Embryonic facial prominence (tissue), 1 donor: Measurements from ENCODE around the gene CHD6.

Experiments
- DNase-seq: peaks from one replicate; pipeline ENCODE4 v3.0.0-alpha.2; 2016; ENCODE audit errors: extremely low spot score

Gene CHD6

GRCh38 chr20:41470362-41471095, 147.6 kb downstream of the CHD6 start:
- no peak for DNase-seq

- no peak for DNase-seq
These were observed 148.3 kb downstream of the CHD6 start for GRCh38 chr20:41469868-41470267.

- no peak for DNase-seq
These were observed 149.1 kb downstream of the CHD6 start for GRCh38 chr20:41468994-41469600.

- no peak for DNase-seq
These were observed 150.5 kb downstream of the CHD6 start for GRCh38 chr20:41467690-41468089.

- no peak for DNase-seq
These were observed 151.0 kb downstream of the CHD6 start for GRCh38 chr20:41467220-41467619.

GRCh38 chr20:41463567-41463966, 154.6 kb downstream of the CHD6 start:
- DNase-seq = no peak

GRCh38 chr20:41462372-41463161, 155.6 kb downstream of the CHD6 start:
- DNase-seq = no peak

- no peak for DNase-seq
These were observed 159.4 kb downstream of the CHD6 start for GRCh38 chr20:41458761-41459160.

- DNase-seq = no peak
These were observed 160.9 kb downstream of the CHD6 start for GRCh38 chr20:41457173-41457857.

GRCh38 chr20:41456351-41456750, 161.8 kb downstream of the CHD6 start:
- DNase-seq = peak; percentile 20

GRCh38 chr20:41454250-41454649, 163.9 kb downstream of the CHD6 start:
- DNase-seq = no peak

GRCh38 chr20:41453010-41453950, 164.9 kb downstream of the CHD6 start:
- DNase-seq = no peak

- DNase-seq = no peak
These were observed 166.0 kb downstream of the CHD6 start for GRCh38 chr20:41452226-41452625.

GRCh38 chr20:41447006-41447405, 171.2 kb downstream of the CHD6 start:
- no peak for DNase-seq

GRCh38 chr20:41446456-41446855, 171.7 kb downstream of the CHD6 start:
- no peak for DNase-seq

GRCh38 chr20:41444821-41445220, 173.4 kb downstream of the CHD6 start:
- no peak for DNase-seq

GRCh38 chr20:41443691-41444090, 174.5 kb downstream of the CHD6 start:
- no peak for DNase-seq

GRCh38 chr20:41440882-41441281, 177.3 kb downstream of the CHD6 start:
- no peak for DNase-seq

- no peak for DNase-seq
These were observed 180.3 kb downstream of the CHD6 start for GRCh38 chr20:41437836-41438235.

- DNase-seq = no peak
These were observed 181.5 kb downstream of the CHD6 start for GRCh38 chr20:41436679-41437078.

GRCh38 chr20:41433203-41433602, 185.0 kb downstream of the CHD6 start:
- DNase-seq = no peak
